Measurements from ENCODE around the gene BCL2L11.

DNA sequence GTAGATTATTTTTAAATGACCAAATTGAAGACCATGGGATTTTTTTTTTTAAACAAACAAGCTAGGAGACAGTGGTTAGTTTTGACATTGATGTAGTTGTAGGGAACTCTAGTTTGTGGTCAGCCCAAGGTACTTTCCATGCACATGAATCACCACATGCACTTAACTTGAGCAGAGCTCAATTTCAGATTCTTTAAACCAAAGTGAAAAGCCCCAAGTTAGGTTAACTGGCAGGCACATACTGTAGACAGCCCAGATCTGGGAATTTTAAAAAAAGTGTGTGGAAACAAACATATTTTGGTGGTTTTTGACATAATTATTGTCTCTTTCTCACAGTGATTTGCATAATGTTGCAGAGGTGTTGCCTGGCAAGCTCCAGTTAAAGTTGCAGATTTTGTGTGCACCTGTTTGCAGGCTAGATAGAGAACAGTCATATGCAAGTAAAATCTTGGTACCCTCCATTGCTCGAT lies 88.4 kb downstream of the BCL2L11 start:
- TF ChIP-seq, protein P1, sequence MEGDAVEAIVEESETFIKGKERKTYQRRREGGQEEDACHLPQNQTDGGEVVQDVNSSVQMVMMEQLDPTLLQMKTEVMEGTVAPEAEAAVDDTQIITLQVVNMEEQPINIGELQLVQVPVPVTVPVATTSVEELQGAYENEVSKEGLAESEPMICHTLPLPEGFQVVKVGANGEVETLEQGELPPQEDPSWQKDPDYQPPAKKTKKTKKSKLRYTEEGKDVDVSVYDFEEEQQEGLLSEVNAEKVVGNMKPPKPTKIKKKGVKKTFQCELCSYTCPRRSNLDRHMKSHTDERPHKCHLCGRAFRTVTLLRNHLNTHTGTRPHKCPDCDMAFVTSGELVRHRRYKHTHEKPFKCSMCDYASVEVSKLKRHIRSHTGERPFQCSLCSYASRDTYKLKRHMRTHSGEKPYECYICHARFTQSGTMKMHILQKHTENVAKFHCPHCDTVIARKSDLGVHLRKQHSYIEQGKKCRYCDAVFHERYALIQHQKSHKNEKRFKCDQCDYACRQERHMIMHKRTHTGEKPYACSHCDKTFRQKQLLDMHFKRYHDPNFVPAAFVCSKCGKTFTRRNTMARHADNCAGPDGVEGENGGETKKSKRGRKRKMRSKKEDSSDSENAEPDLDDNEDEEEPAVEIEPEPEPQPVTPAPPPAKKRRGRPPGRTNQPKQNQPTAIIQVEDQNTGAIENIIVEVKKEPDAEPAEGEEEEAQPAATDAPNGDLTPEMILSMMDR (conservative IDR thresholded peaks at IDR 0.05; ENCODE audit: low read depth, low read length) = no peak
- TF ChIP-seq EZH2 (IDR thresholded peaks at IDR 0.05; ENCODE audit: borderline replicate concordance, low read depth, low read length, poor library complexity, severe bottlenecking) = no peak
